Tibial nerve (tissue), 4 donors: ENCODE data around the gene ANKRD30BL. TPM values are rescaled to one million over a fixed set of nuclear protein-coding genes. Genes with fewer than 3 reads are reported as not detected.
"Not testable (repeated sequence)": the region's sequence is repeated elsewhere in the genome, so short reads cannot be mapped to it uniquely, and the experiment has no call there.

Experiments used
- DNase-seq, 2 donors: peaks; one replicate each; pipeline ENCODE4 v3.0.0-alpha.2; 2019; ENCODE audit warnings: low spot score in 2 of 2
- H3K27ac ChIP-seq, 4 donors: fragments of 200-600 bp; sonication (generic) in 3 of 4; one replicate each; pipeline ENCODE4 v1.5.1; 2017 to 2019; ENCODE audit warnings: mild to moderate bottlenecking in 1 of 4
- H3K27me3 ChIP-seq, 2 donors: fragments of 200-600 bp; sonication (generic) in 1 of 2; one replicate each; pipeline versions ENCODE4 v1.5.1 to v1.6.0; 2017 to 2019
- H3K36me3 ChIP-seq, 3 donors: fragments of 200-600 bp; sonication (generic); one replicate each; pipeline ENCODE4 v1.5.1; 2018 to 2019
- H3K4me1 ChIP-seq, 4 donors: fragments of 200-600 bp; sonication (generic) in 3 of 4; one replicate each; pipeline ENCODE4 v1.5.1; 2017 to 2019
- H3K4me3 ChIP-seq, 4 donors: fragments of 200-600 bp; sonication (generic) in 3 of 4; one replicate each; pipeline ENCODE4 v1.5.1; 2017 to 2019; ENCODE audit warnings: mild to moderate bottlenecking in 1 of 4, moderate library complexity in 1 of 4
- H3K9me3 ChIP-seq, 4 donors: fragments of 200-600 bp; sonication (generic) in 3 of 4; one replicate each; pipeline ENCODE4 v1.5.1; 2017 to 2019
- CTCF ChIP-seq, 5 experiments: fragments of 200-600 bp in 3 of 5; fragments of 450-650 bp in 2 of 5; sonication (generic) in 3 of 5; IDR thresholded peaks; one replicate each; pipeline ENCODE4 v1.5.1; 2016 to 2019; ENCODE audit warnings: antibody characterized with exemption in 5 of 5, mild to moderate bottlenecking in 3 of 5, moderate library complexity in 2 of 5
- WGBS, 2 donors: methylation state at CpG; one replicate each; pipeline ENCODE4 v1.1.5; 2018; 5-methylcytosine and 5-hydroxymethylcytosine counted together
- small RNA-seq: library from RNA; depleted of rRNA; stranded (forward); fragments of <200 nt; gene quantifications from one replicate; pipeline ENCODE3, GENCODE V24; 2016
- total RNA-seq, 4 donors: library from RNA; depleted of rRNA; stranded (reverse); fragments of >200 nt; gene quantifications; one replicate each; pipeline ENCODE4 v1.1.0, GENCODE V29; 2016

ANKRD30BL gene, protein sequence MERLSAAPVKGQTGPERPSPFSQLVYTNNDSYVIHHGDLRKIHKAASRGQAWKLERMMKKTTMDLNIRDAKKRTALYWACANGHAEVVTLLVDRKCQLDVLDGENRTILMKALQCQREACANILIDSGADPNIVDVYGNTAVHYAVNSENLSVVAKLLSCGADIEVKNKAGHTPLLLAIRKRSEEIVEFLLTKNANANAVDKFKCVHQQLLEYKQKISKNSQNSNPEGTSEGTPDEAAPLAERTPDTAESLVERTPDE
- not detected for total RNA-seq

- 94% methylated on average over 45 to 48 of the region's 48 CpGs for WGBS, 2 donors
Measured at GRCh38 chr2:132161161-132162124, at the start of gene ANKRD30BL. Gene ANKRD30BL (minus strand): TSS chr2:132161952. CDS start chr2:132161705, 247 bp downstream.

GRCh38 chr2:132202866-132203265, 41.1 kb upstream of the ANKRD30BL start:
- not testable (repeated sequence) for H3K27ac ChIP-seq, DNase-seq, H3K4me3 ChIP-seq, H3K4me1 ChIP-seq, H3K36me3 ChIP-seq, H3K9me3 ChIP-seq, H3K27me3 ChIP-seq
- 79 to 86% methylated on average over 2 of the region's 2 CpGs for WGBS, 2 donors

More at GRCh38 chr2:132161161-132162124, at the start of gene ANKRD30BL:
- not testable (repeated sequence) for H3K27me3 ChIP-seq, H3K36me3 ChIP-seq, H3K4me1 ChIP-seq, DNase-seq, H3K4me3 ChIP-seq, H3K27ac ChIP-seq, H3K9me3 ChIP-seq

DNA sequence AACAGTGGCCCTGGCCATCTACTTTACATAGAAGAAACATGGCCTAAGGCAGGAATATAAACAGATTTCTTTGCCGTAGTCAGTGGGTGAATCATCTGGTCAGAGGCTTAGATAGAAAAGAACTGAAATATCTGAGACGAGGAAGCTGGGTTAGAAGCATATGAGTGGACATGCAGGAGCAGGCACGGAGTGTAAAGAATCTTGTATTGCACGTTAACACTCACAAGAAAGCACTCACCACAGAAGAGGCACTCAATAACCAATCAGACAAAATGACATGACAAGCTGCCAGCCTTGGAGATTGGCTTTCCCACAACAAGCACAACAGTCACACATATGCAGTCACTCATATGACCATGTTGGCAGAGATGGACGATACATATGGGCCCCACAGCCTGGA, 31.1 kb upstream of the ANKRD30BL start:
- not testable (repeated sequence) for H3K9me3 ChIP-seq, H3K27me3 ChIP-seq, H3K4me1 ChIP-seq, H3K4me3 ChIP-seq, H3K27ac ChIP-seq, DNase-seq, H3K36me3 ChIP-seq
- 74 to 86% methylated on average over 5 of the region's 5 CpGs for WGBS, 2 donors

DNA sequence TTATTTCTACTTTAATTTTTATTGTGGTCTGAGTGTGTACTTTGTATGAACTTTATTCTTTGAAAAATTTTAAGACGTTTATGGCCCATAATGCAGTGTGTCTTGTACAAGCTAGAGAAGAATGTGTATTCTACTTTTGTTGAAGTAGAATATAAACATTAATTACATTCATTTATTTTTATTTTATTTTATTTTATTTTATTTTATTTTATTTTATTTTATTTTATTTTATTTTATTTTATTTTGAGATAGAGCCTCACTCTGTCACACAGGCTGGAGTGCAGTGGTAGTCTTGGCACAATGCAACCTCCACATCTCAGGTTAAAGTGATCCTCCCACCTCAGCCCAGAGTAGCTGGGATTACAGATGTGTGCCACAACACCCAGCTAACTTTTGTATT, 5.3 kb upstream of the ANKRD30BL start:
- H3K4me3 ChIP-seq, H3K4me1 ChIP-seq, H3K36me3 ChIP-seq, DNase-seq, H3K9me3 ChIP-seq, H3K27ac ChIP-seq, H3K27me3 ChIP-seq: not testable (repeated sequence)
- WGBS, 2 donors = 61 to 71% methylated on average over 1 of the region's 1 CpG

GRCh38 chr2:132162125-132162660, 441 bp upstream of the ANKRD30BL start:
- not testable (repeated sequence) for H3K36me3 ChIP-seq, H3K27me3 ChIP-seq, H3K4me3 ChIP-seq, H3K9me3 ChIP-seq, H3K27ac ChIP-seq, DNase-seq, H3K4me1 ChIP-seq
- 96% methylated on average over 28 of the region's 33 CpGs; no CpG with 5 or more reads in 1 of the 2 donors for WGBS, 2 donors

GRCh38 chr2:132146774-132147173, 15.0 kb downstream of the ANKRD30BL start:
- not testable (repeated sequence) for H3K36me3 ChIP-seq, H3K27me3 ChIP-seq, H3K27ac ChIP-seq, H3K9me3 ChIP-seq, H3K4me1 ChIP-seq, H3K4me3 ChIP-seq
- WGBS, 2 donors = 2% methylated on average over 4 of the region's 4 CpGs
- peak; percentile 18 to 73 for DNase-seq
- TF ChIP-seq CTCF (IDR thresholded peaks at IDR 0.05) = peak; percentile 51 to 61 (median 57)

Small RNA genes within 50 kb of the gene (small RNA-seq; reads per million reads assigned to genes)
- not detected for gene RNU6-1132P
